T47D (cell line): ENCODE results near the gene SELL.
"Not testable (repeated sequence)": the region's sequence is repeated elsewhere in the genome, so short reads cannot be mapped to it uniquely, and the experiment has no call there.

Source experiments
- DNase-seq, 2 experiments: peaks; one replicate each; pipeline versions ENCODE4 v3.0.0 to v3.0.0-alpha.2; 2011 to 2012; ENCODE audit warnings: low read depth in 1 of 2, low spot score in 1 of 2
- JUND ChIP-seq: IDR thresholded peaks from 2 replicates; pipeline ENCODE4 v1.6.1; 2012; ENCODE audit warnings: low read depth
- in situ Hi-C: cut with HindIII; loops from 2 replicates; pipeline ENCODE4 v1.10.0; 2016; ENCODE audit warnings: low sequenced_read_pairs, low pct_unique_long_range_greater_than_20kb

The SELL gene

GRCh38 chr1:169697755-169698154 lies 13.7 kb downstream of the SELL start:
- no peak for TF ChIP-seq JUND
- in situ Hi-C loops, result no loop called here
- DNase-seq, result no peak

- DNase-seq, result no peak
- TF ChIP-seq JUND, result no peak
- in situ Hi-C loops, result no loop called here
Measured at GRCh38 chr1:169696273-169697100, 14.9 kb downstream of the SELL start.

GRCh38 chr1:169694304-169695075 lies 16.9 kb downstream of the SELL start:
- TF ChIP-seq JUND, result no peak
- peak in 1 of 2 experiments; percentile 12 for DNase-seq
- in situ Hi-C loops, result no loop called here

- TF ChIP-seq JUND, result no peak
- DNase-seq, result no peak
- in situ Hi-C loops, result no loop called here
Measured at GRCh38 chr1:169692756-169693460, 18.5 kb downstream of the SELL start.

- DNase-seq, result no peak
- in situ Hi-C loops, result no loop called here
- no peak for TF ChIP-seq JUND
Measured at GRCh38 chr1:169690489-169690888, 20.9 kb downstream of the SELL start.

- in situ Hi-C loops, result no loop called here
- TF ChIP-seq JUND, result no peak
- no peak for DNase-seq
Measured at GRCh38 chr1:169689395-169689794, 22.0 kb downstream of the SELL start.

- DNase-seq, in situ Hi-C loops: not testable (repeated sequence)
Measured at GRCh38 chr1:169688377-169688776, 23.0 kb downstream of the SELL start.

GRCh38 chr1:169683661-169684060 lies 27.8 kb downstream of the SELL start:
- no peak for TF ChIP-seq JUND
- DNase-seq, result no peak
- in situ Hi-C loops, result no loop called here

GRCh38 chr1:169683168-169683567 lies 28.3 kb downstream of the SELL start:
- in situ Hi-C loops, DNase-seq: not testable (repeated sequence)

- DNase-seq, result no peak
- no peak for TF ChIP-seq JUND
- in situ Hi-C loops, result no loop called here
Measured at GRCh38 chr1:169682071-169682470, 29.3 kb downstream of the SELL start.

- in situ Hi-C loops, result no loop called here
- no peak for TF ChIP-seq JUND
- DNase-seq, result no peak
Measured at GRCh38 chr1:169681140-169681539, 30.3 kb downstream of the SELL start.

- no peak for TF ChIP-seq JUND
- no peak for DNase-seq
- in situ Hi-C loops, result no loop called here
Measured at GRCh38 chr1:169680377-169681019, 30.9 kb downstream of the SELL start.
